OCI-LY3 (cell line): ENCODE data around the gene IFI27.

Experiments used
- H2AFZ ChIP-seq: fragments of 200-600, 300-600 bp; shearing (Covaris generic); 2 replicates; pipeline ENCODE4 v1.6.0; 2014; ENCODE audit warnings: antibody characterized with exemption, low read depth, low read length
- H3K27ac ChIP-seq: fragments of 200-600, 300-600 bp; sonication (generic); 2 replicates; pipeline ENCODE4 v1.5.1; 2014; ENCODE audit warnings: mild to moderate bottlenecking, low read length, moderate library complexity, mixed read lengths
- H3K27me3 ChIP-seq: fragments of 200-600, 300-600 bp; sonication (generic); 2 replicates; pipeline ENCODE4 v1.6.1; 2014; ENCODE audit warnings: low read depth, low read length, mixed read lengths
- H3K36me3 ChIP-seq: fragments of 200-600, 300-600 bp; sonication (generic); replicated peaks from 2 replicates; pipeline ENCODE3; 2014; ENCODE audit warnings: low read depth, low read length, mixed read lengths
- H3K4me1 ChIP-seq: fragments of 300-600, 200-600 bp; sonication (generic); 2 replicates; pipeline ENCODE4 v1.6.1; 2014; ENCODE audit warnings: low read length, mixed read lengths
- H3K4me2 ChIP-seq: fragments of 200-600, 300-600 bp; sonication (generic); 2 replicates; pipeline ENCODE4 v1.6.1; 2014; ENCODE audit warnings: low read length, mixed read lengths
- H3K4me3 ChIP-seq: fragments of 300-600, 200-600 bp; sonication (generic); 2 replicates; pipeline ENCODE4 v1.5.1; 2014; ENCODE audit warnings: antibody characterized with exemption, mild to moderate bottlenecking, low read length, moderate library complexity
- H3K79me2 ChIP-seq: fragments of 300-600, 200-600 bp; shearing (Covaris generic); 2 replicates; pipeline ENCODE4 v1.6.1; 2014; ENCODE audit warnings: mild to moderate bottlenecking, low read length, mixed read lengths
- H3K9ac ChIP-seq: fragments of 300-600, 200-600 bp; shearing (Covaris generic); 2 replicates; pipeline ENCODE4 v1.6.0; 2014; ENCODE audit warnings: mild to moderate bottlenecking, low read length, moderate library complexity
- H3K9me3 ChIP-seq: fragments of 200-600, 300-600 bp; shearing (Covaris generic); 2 replicates; pipeline ENCODE4 v1.6.1; 2014; ENCODE audit warnings: low read length, mixed read lengths; ENCODE audit not compliant: insufficient read depth
- H4K20me1 ChIP-seq: fragments of 200-600, 300-600 bp; sonication (generic); 2 replicates; pipeline ENCODE4 v1.6.1; 2016; ENCODE audit warnings: low read length, mixed read lengths; ENCODE audit not compliant: insufficient read depth
- EZH2phosphoT487 ChIP-seq: fragments of 200-600 bp; shearing (Covaris generic); IDR thresholded peaks from 2 replicates; pipeline ENCODE4 v1.6.1; 2018; ENCODE audit warnings: antibody characterized with exemption, mixed run types, low read depth
- TF ChIP-seq, protein P1 (sequence below): fragments of 200-600, 300-600 bp; sonication (generic); IDR thresholded peaks from 2 replicates; pipeline ENCODE4 v1.5.1; 2014; ENCODE audit warnings: antibody characterized with exemption, low read length, low read depth

IFI27 gene

DNA sequence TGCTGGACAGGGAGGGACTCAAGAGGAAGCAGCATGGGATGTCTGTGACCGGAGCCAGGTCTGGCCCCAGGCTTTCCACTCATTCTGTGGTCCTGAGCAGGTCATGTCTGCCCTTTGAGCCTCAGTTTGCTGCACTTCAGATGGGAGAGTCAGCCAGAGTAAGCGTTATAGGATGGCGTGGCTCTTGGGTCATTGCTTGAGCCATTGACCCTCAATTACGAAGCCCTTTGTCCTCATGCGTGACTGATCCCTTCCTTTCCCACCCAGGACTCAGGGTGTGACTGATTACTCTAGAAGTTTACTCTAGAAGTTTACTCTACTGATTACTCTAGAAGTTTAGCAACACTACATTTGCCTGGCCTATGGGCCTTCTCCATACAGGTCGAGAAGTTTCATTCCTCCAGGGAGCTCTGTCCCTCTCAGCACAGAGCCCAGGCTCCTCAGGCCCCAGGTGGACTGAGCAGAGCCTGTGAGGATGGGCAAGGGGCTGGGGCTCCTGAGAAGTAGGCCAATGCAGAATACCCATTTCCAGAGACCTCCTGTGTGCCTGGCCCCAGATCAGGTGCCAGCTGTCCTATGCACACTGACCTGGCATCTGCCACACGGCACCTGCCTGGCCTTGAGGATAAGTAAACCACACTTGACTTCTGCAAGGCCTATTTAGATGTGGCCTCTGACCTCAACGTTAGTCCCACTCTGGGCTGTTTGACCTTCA is 7.6 kb upstream of the IFI27 start:
- Histone ChIP-seq H3K9ac (no peak overlapping the region), H3K4me3 (no peak overlapping the region), H3K79me2 (no peaks in the 10 kb centered on the region), H4K20me1 (no peaks in the 10 kb centered on the region), H3K9me3 (no peaks in the 10 kb centered on the region), H3K4me1 (no peaks in the 10 kb centered on the region), H3K27me3 (no peaks in the 10 kb centered on the region), H2AFZ (no peak overlapping the region), H3K27ac (no peak overlapping the region), H3K4me2 (no peak overlapping the region), H3K36me3 (no peaks in the 10 kb centered on the region)
- TF ChIP-seq EZH2phosphoT487, result no peak
- TF ChIP-seq, protein P1, sequence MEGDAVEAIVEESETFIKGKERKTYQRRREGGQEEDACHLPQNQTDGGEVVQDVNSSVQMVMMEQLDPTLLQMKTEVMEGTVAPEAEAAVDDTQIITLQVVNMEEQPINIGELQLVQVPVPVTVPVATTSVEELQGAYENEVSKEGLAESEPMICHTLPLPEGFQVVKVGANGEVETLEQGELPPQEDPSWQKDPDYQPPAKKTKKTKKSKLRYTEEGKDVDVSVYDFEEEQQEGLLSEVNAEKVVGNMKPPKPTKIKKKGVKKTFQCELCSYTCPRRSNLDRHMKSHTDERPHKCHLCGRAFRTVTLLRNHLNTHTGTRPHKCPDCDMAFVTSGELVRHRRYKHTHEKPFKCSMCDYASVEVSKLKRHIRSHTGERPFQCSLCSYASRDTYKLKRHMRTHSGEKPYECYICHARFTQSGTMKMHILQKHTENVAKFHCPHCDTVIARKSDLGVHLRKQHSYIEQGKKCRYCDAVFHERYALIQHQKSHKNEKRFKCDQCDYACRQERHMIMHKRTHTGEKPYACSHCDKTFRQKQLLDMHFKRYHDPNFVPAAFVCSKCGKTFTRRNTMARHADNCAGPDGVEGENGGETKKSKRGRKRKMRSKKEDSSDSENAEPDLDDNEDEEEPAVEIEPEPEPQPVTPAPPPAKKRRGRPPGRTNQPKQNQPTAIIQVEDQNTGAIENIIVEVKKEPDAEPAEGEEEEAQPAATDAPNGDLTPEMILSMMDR, result no peak

- H3K9ac ChIP-seq, result no peak overlapping the region
- H3K9me3 ChIP-seq, result no peaks in the 10 kb centered on the region
- H3K27me3 ChIP-seq, result no peaks in the 10 kb centered on the region
- H3K27ac ChIP-seq, result no peak overlapping the region
- no peaks in the 10 kb centered on the region for H4K20me1 ChIP-seq
- TF ChIP-seq, protein P1, result no peak
- no peak for TF ChIP-seq EZH2phosphoT487
- H3K36me3 ChIP-seq, result no peaks in the 10 kb centered on the region
- no peaks in the 10 kb centered on the region for H3K4me1 ChIP-seq
- H3K4me2 ChIP-seq, result no peak overlapping the region
- H2AFZ ChIP-seq, result no peak overlapping the region
- H3K79me2 ChIP-seq, result no peaks in the 10 kb centered on the region
- H3K4me3 ChIP-seq, result no peak overlapping the region
These were observed 6.9 kb upstream of the IFI27 start for GRCh38 chr14:94103554-94104150.

DNA sequence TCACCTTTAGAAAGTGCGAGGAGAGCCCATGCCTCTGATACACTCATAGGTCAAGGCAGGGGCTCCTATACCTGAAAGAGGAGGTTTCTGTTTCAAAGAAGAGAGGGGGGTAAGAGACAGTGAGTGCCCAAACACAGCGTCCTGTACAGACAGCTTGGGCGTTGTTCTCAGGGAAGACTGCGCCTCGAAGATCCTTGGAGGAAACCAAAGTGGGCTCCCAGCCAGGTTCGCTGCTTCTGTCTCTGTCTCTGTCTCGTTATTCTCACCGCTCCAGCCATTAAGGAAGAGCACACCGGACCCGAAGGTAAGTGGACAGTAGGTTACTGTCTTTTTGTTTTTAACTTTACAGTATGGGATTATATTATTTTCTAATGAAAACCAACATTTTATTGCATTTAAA is 5.8 kb upstream of the IFI27 start:
- Histone ChIP-seq H3K27ac (no peak overlapping the region), H2AFZ (no peak overlapping the region), H3K27me3 (no peaks in the 10 kb centered on the region), H3K4me3 (no peak overlapping the region), H3K9ac (no peak overlapping the region), H3K36me3 (no peaks in the 10 kb centered on the region), H3K4me2 (no peak overlapping the region), H3K4me1 (no peaks in the 10 kb centered on the region), H4K20me1 (no peaks in the 10 kb centered on the region), H3K9me3 (no peaks in the 10 kb centered on the region), H3K79me2 (no peaks in the 10 kb centered on the region)
- TF ChIP-seq, protein P1, result no peak
- TF ChIP-seq EZH2phosphoT487, result no peak

DNA sequence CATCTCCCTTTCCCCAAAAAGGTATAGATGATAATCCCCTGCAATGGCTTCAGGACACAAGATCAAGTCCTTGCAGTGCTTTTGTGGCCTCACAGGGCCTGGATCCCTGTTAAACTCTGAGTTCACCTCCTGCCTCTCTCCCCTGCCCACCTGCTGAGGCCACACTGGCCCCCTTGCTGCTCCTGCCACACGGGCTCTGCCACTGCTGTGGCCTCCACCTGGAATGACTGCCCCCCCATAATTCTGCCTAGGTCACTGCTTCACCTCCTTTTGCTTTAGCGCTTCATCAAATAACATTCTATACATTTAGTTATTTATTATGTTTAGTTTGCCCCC is 653 bp upstream of the IFI27 start:
- no peaks in the 10 kb centered on the region for H4K20me1 ChIP-seq
- no peak overlapping the region for H3K9ac ChIP-seq
- TF ChIP-seq, protein P1, result no peak
- TF ChIP-seq EZH2phosphoT487, result no peak
- H3K36me3 ChIP-seq, result no peaks in the 10 kb centered on the region
- H3K79me2 ChIP-seq, result no peaks in the 10 kb centered on the region
- H3K27ac ChIP-seq, result no peak overlapping the region
- H3K9me3 ChIP-seq, result no peaks in the 10 kb centered on the region
- H3K4me3 ChIP-seq, result no peak overlapping the region
- no peaks in the 10 kb centered on the region for H3K4me1 ChIP-seq
- H3K4me2 ChIP-seq, result no peak overlapping the region
- 0 out of 2 replicates have a peak, but pooled peaks cover 4% of the 10 kb centered on the region for H3K27me3 ChIP-seq
- no peak overlapping the region for H2AFZ ChIP-seq
